HepG2 (cell line): ENCODE measurements around the gene TMEM143. TPM values are rescaled to one million over a fixed set of nuclear protein-coding genes. Genes with fewer than 3 reads are reported as not detected.
A peak's percentile ranks its signal among the peaks of the same experiment; 100 is the strongest.

Experiments
- CCAR2 ChIP-seq: fragments of 200-400 bp; formaldehyde crosslinking; optimal IDR thresholded peaks from 2 replicates; pipeline ENCODE3; 2018; ENCODE audit warnings: low read depth, mild to moderate bottlenecking, low read length, moderate library complexity
- ELK4 ChIP-seq: sonication (generic); formaldehyde crosslinking; IDR thresholded peaks from 2 replicates; pipeline ENCODE4 v1.9.0; 2021; ENCODE audit warnings: missing genetic modification reagents, borderline replicate concordance
- FOXP1 ChIP-seq, 2 experiments: fragments of 450-650 bp in 1 of 2; IDR thresholded peaks; 2 replicates each; pipeline ENCODE4 v1.6.1; 2017 to 2018; ENCODE audit warnings: antibody characterized with exemption in 1 of 2
- FUBP1 ChIP-seq: sonication (generic); formaldehyde crosslinking; IDR thresholded peaks from 2 replicates; pipeline ENCODE4 v1.5.1; 2020; ENCODE audit warnings: missing genetic modification reagents, mild to moderate bottlenecking, borderline replicate concordance
- KAT7 ChIP-seq: IDR thresholded peaks from 2 replicates; pipeline ENCODE4 v1.6.1; 2018; ENCODE audit warnings: borderline replicate concordance, missing compliant biosample characterization
- MXD3 ChIP-seq: IDR thresholded peaks from 2 replicates; pipeline ENCODE4 v1.6.1; 2016; ENCODE audit warnings: mild to moderate bottlenecking, missing biosample characterization, missing genetic modification reagents
- NR2F2 ChIP-seq: IDR thresholded peaks from 2 replicates; pipeline ENCODE4 v1.6.1; 2012; ENCODE audit warnings: low read depth, inconsistent platforms, borderline replicate concordance
- PRDM10 ChIP-seq: sonication (generic); formaldehyde crosslinking; IDR thresholded peaks from 2 replicates; pipeline ENCODE4 v1.4.0; 2020; ENCODE audit warnings: low read depth, missing genetic modification reagents
- SIN3A ChIP-seq: IDR thresholded peaks from 2 replicates; pipeline ENCODE4 v1.6.1; 2011; ENCODE audit warnings: low read depth, mild to moderate bottlenecking, control low read depth, low read length, borderline replicate concordance
- SMARCE1 ChIP-seq: fragments of 450-650 bp; IDR thresholded peaks from 2 replicates; pipeline ENCODE4 v1.6.1; 2017; ENCODE audit warnings: borderline replicate concordance
- ZBTB2 ChIP-seq: sonication (generic); formaldehyde crosslinking; IDR thresholded peaks from 2 replicates; pipeline ENCODE4 v1.8.0; 2022; ENCODE audit warnings: low read depth, missing genetic modification reagents
- ZFP91 ChIP-seq: sonication (generic); formaldehyde crosslinking; IDR thresholded peaks from 2 replicates; pipeline ENCODE4 v1.9.0; 2022; ENCODE audit warnings: missing genetic modification reagents, mild to moderate bottlenecking, borderline replicate concordance
- ZNF225 ChIP-seq: sonication (generic); formaldehyde crosslinking; IDR thresholded peaks from 2 replicates; pipeline ENCODE4 v1.4.0; 2020; ENCODE audit warnings: mild to moderate bottlenecking, missing genetic modification reagents
- ZNF605 ChIP-seq: sonication (generic); formaldehyde crosslinking; IDR thresholded peaks from 2 replicates; pipeline ENCODE4 v1.8.0; 2022; ENCODE audit warnings: mild to moderate bottlenecking, missing genetic modification reagents
- ZNF792 ChIP-seq: IDR thresholded peaks from 2 replicates; pipeline ENCODE4 v1.6.1; 2016
- ZSCAN21 ChIP-seq: sonication (generic); formaldehyde crosslinking; IDR thresholded peaks from 2 replicates; pipeline ENCODE4 v1.8.0; 2022; ENCODE audit warnings: mild to moderate bottlenecking, missing genetic modification reagents, moderate library complexity, borderline replicate concordance
- polyA plus RNA-seq, 8 experiments: library from polyadenylated mRNA; depleted of rRNA in 3 of 8; stranded (reverse) in 7 of 8; unstranded in 1 of 8; fragments of >200 nt; fragmentation: Illumina TruSeq in 4 of 8; extraction: Trizol in 4 of 8; gene quantifications; 2 replicates each; pipeline versions ENCODE4 v1.2.1 to v1.2.3, GENCODE V29; 2011 to 2016; ENCODE audit warnings: low read depth in 4 of 8, missing spikeins in 1 of 8, mixed read lengths in 1 of 8; ENCODE audit not compliant: insufficient read depth in 1 of 8
- total RNA-seq, 5 experiments: library from RNA; depleted of rRNA; stranded (reverse); fragments of >200 nt; fragmentation: Illumina TruSeq; extraction: Trizol; gene quantifications; 2 replicates each; pipeline ENCODE4 v1.2.3, GENCODE V29; 2016; ENCODE audit warnings: low read depth in 1 of 5

The TMEM143 gene
- total and polyA plus RNA-seq, 2 of the 13 experiments (the other 11 are each of a cell fraction or from before 2014, with no cell fraction given), result 7.7 to 11.3 TPM

GRCh38 chr19:48390188-48391099 lies 26.7 kb upstream of the TMEM143 start (continued):
- peak; percentile 74; the same call in 1 of the 2 replicates for TF ChIP-seq SIN3A
- no peak for TF ChIP-seq FOXP1 (IDR thresholded peaks at IDR 0.05)
- TF ChIP-seq FOXP1 (CRISPR knock-in tag; IDR thresholded peaks at IDR 0.05), result no peak
- TF ChIP-seq MXD3, result no peak; the same call in 1 of the 2 replicates
- no peak for TF ChIP-seq CCAR2
- TF ChIP-seq PRDM10 (CRISPR knock-in tag), result no peak
- TF ChIP-seq NR2F2, result no peak
- no peak for TF ChIP-seq ZSCAN21
- no peak for TF ChIP-seq ELK4
- peak; percentile 93; the same call in 1 of the 2 replicates for TF ChIP-seq ZNF605 (CRISPR knock-in tag)
- TF ChIP-seq KAT7 (CRISPR knock-in tag), result peak; percentile 83
- TF ChIP-seq ZFP91 (CRISPR knock-in tag), result peak; percentile 77
- no peak for TF ChIP-seq ZBTB2 (CRISPR knock-in tag)
- TF ChIP-seq ZNF792, result no peak
- TF ChIP-seq FUBP1 (CRISPR knock-in tag), result no peak
- TF ChIP-seq SMARCE1, result no peak
- TF ChIP-seq ZNF225 (CRISPR knock-in tag), result no peak
